ENCODE data around the gene TAF4.
"Not testable (repeated sequence)": the region's sequence is repeated elsewhere in the genome, so short reads cannot be mapped to it uniquely, and the experiment has no call there.

Gene TAF4

DNA sequence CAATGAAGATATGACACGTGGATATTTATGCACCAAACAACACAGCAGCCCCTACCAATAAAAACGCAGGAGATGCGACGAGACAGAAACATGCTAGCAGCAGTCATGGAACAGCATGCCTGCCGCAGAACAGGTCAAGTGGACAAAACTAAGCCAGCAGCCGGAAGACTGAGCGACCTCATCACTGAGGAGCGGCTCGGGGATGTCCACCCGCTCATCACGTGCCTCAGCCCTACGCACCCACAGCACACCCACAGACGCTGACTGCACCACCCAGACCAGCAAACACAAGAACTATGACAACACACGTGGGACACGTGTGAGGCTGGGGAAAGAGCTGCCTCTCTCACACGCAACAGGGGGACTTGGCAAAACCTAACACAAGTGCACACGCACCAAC, 81.7 kb downstream of the TAF4 start:
- Histone ChIP-seq H2AFZ (ENCODE audit: low read depth, low read length, severe bottlenecking) (no peak overlapping the region), H3K36me3 (ENCODE audit: low read length) (no peaks in the 10 kb centered on the region), H3K9me2 (replicated peaks; ENCODE audit: insufficient read depth, low read length) (no peaks in the 10 kb centered on the region), H3K27me3 (ENCODE audit: low read length) (no peaks in the 10 kb centered on the region), H4K20me1 (ENCODE audit: low read depth, low read length) (no peaks in the 10 kb centered on the region), H3K27ac (ENCODE audit: low read depth, low read length) (no peak overlapping the region), H3K79me2 (ENCODE audit: insufficient read depth, low read length) (no peaks in the 10 kb centered on the region), H3K4me3 (ENCODE audit: insufficient read depth, low read length, poor library complexity, severe bottlenecking) (no peak overlapping the region), H3K9ac (ENCODE audit: low read length) (no peak overlapping the region), H3K4me2 (ENCODE audit: low read depth, low read length, poor library complexity, severe bottlenecking) (no peak overlapping the region), H3F3A (ENCODE audit: insufficient read depth) (0 out of 2 replicates have a peak, but pooled peaks cover 3% of the 10 kb centered on the region), H3K9me3 (ENCODE audit: insufficient read depth, low read length) (no peaks in the 10 kb centered on the region)
- TF ChIP-seq EZH2phosphoT487 (conservative IDR thresholded peaks at IDR 0.05; ENCODE audit: low read length), result no peak
- TF ChIP-seq, protein P1, sequence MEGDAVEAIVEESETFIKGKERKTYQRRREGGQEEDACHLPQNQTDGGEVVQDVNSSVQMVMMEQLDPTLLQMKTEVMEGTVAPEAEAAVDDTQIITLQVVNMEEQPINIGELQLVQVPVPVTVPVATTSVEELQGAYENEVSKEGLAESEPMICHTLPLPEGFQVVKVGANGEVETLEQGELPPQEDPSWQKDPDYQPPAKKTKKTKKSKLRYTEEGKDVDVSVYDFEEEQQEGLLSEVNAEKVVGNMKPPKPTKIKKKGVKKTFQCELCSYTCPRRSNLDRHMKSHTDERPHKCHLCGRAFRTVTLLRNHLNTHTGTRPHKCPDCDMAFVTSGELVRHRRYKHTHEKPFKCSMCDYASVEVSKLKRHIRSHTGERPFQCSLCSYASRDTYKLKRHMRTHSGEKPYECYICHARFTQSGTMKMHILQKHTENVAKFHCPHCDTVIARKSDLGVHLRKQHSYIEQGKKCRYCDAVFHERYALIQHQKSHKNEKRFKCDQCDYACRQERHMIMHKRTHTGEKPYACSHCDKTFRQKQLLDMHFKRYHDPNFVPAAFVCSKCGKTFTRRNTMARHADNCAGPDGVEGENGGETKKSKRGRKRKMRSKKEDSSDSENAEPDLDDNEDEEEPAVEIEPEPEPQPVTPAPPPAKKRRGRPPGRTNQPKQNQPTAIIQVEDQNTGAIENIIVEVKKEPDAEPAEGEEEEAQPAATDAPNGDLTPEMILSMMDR (IDR thresholded peaks at IDR 0.05; ENCODE audit: insufficient read depth, low read length, poor library complexity, severe bottlenecking), result no peak

GRCh38 chr20:61982951-61983315, 82.7 kb downstream of the TAF4 start:
- H3K79me2 ChIP-seq (ENCODE audit: insufficient read depth, low read length), result no peaks in the 10 kb centered on the region
- no peaks in the 10 kb centered on the region for H3K9me2 ChIP-seq (replicated peaks; ENCODE audit: insufficient read depth, low read length)
- no peaks in the 10 kb centered on the region for H3K27me3 ChIP-seq (ENCODE audit: low read length)
- H3K9ac ChIP-seq (ENCODE audit: low read length), result no peak overlapping the region
- no peaks in the 10 kb centered on the region for H4K20me1 ChIP-seq (ENCODE audit: low read depth, low read length)
- H3F3A ChIP-seq (ENCODE audit: insufficient read depth), result 0 out of 2 replicates have a peak, but pooled peaks cover 3% of the 10 kb centered on the region
- no peak overlapping the region for H2AFZ ChIP-seq (ENCODE audit: low read depth, low read length, severe bottlenecking)
- H3K9me3 ChIP-seq (ENCODE audit: insufficient read depth, low read length), result no peaks in the 10 kb centered on the region
- H3K27ac ChIP-seq (ENCODE audit: low read depth, low read length), result no peak overlapping the region
- H3K4me3 ChIP-seq (ENCODE audit: insufficient read depth, low read length, poor library complexity, severe bottlenecking), result no peak overlapping the region
- H3K4me2 ChIP-seq (ENCODE audit: low read depth, low read length, poor library complexity, severe bottlenecking), result no peak overlapping the region
- TF ChIP-seq EZH2phosphoT487 (conservative IDR thresholded peaks at IDR 0.05; ENCODE audit: low read length), result no peak
- TF ChIP-seq, protein P1 (IDR thresholded peaks at IDR 0.05; ENCODE audit: insufficient read depth, low read length, poor library complexity, severe bottlenecking), result no peak
- no peaks in the 10 kb centered on the region for H3K36me3 ChIP-seq (ENCODE audit: low read length)

- Histone ChIP-seq H3K27ac (ENCODE audit: low read depth, low read length) (no peak overlapping the region), H3K79me2 (ENCODE audit: insufficient read depth, low read length) (no peaks in the 10 kb centered on the region)
Observed at GRCh38 chr20:61982191-61982950, 83.3 kb downstream of the TAF4 start.

DNA sequence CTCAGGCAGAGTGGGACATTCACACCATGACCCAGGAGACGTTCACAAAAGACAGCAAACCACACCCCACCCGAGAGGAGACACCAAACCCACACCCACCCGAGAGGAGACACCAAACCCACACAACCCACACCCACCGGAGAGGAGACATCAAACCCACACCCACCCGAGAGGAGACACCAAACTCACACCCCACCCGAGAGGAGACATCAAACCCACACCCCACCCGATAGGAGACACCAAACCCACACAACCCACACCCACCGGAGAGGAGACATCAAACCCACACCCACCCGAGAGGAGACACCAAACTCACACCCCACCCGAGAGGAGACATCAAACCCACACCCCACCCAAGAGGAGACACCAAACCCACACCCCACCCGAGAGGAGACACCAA, 84.0 kb downstream of the TAF4 start:
- H3K27me3 ChIP-seq (ENCODE audit: low read length); H4K20me1 ChIP-seq (ENCODE audit: low read depth, low read length); H3K4me3 ChIP-seq (ENCODE audit: insufficient read depth, low read length, poor library complexity, severe bottlenecking); H3K79me2 ChIP-seq (ENCODE audit: insufficient read depth, low read length); H3K36me3 ChIP-seq (ENCODE audit: low read length); H3K4me2 ChIP-seq (ENCODE audit: low read depth, low read length, poor library complexity, severe bottlenecking); H3F3A ChIP-seq (ENCODE audit: insufficient read depth); H3K27ac ChIP-seq (ENCODE audit: low read depth, low read length); H3K9me2 ChIP-seq (replicated peaks; ENCODE audit: insufficient read depth, low read length); H3K9ac ChIP-seq (ENCODE audit: low read length); H3K9me3 ChIP-seq (ENCODE audit: insufficient read depth, low read length); H2AFZ ChIP-seq (ENCODE audit: low read depth, low read length, severe bottlenecking): not testable (repeated sequence)

More at GRCh38 chr20:61982191-61982950, 83.3 kb downstream of the TAF4 start:
- no peaks in the 10 kb centered on the region for H3K27me3 ChIP-seq (ENCODE audit: low read length)
- H3K9ac ChIP-seq (ENCODE audit: low read length), result no peak overlapping the region
- no peaks in the 10 kb centered on the region for H3K9me3 ChIP-seq (ENCODE audit: insufficient read depth, low read length)
- H3K9me2 ChIP-seq (replicated peaks; ENCODE audit: insufficient read depth, low read length), result no peaks in the 10 kb centered on the region
- no peak overlapping the region for H3K4me3 ChIP-seq (ENCODE audit: insufficient read depth, low read length, poor library complexity, severe bottlenecking)
- H4K20me1 ChIP-seq (ENCODE audit: low read depth, low read length), result no peaks in the 10 kb centered on the region
- H2AFZ ChIP-seq (ENCODE audit: low read depth, low read length, severe bottlenecking), result no peak overlapping the region
- H3K36me3 ChIP-seq (ENCODE audit: low read length), result no peaks in the 10 kb centered on the region
- H3K4me2 ChIP-seq (ENCODE audit: low read depth, low read length, poor library complexity, severe bottlenecking), result no peak overlapping the region
- 0 out of 2 replicates have a peak, but pooled peaks cover 3% of the 10 kb centered on the region for H3F3A ChIP-seq (ENCODE audit: insufficient read depth)
- no peak for TF ChIP-seq EZH2phosphoT487 (conservative IDR thresholded peaks at IDR 0.05; ENCODE audit: low read length)
- TF ChIP-seq, protein P1 (IDR thresholded peaks at IDR 0.05; ENCODE audit: insufficient read depth, low read length, poor library complexity, severe bottlenecking), result no peak
